ENCODE measurements around the gene BEND6.

GRCh38 chr6:57006101-57006500 is 51.2 kb downstream of the BEND6 start:
- TF ChIP-seq, protein P1, sequence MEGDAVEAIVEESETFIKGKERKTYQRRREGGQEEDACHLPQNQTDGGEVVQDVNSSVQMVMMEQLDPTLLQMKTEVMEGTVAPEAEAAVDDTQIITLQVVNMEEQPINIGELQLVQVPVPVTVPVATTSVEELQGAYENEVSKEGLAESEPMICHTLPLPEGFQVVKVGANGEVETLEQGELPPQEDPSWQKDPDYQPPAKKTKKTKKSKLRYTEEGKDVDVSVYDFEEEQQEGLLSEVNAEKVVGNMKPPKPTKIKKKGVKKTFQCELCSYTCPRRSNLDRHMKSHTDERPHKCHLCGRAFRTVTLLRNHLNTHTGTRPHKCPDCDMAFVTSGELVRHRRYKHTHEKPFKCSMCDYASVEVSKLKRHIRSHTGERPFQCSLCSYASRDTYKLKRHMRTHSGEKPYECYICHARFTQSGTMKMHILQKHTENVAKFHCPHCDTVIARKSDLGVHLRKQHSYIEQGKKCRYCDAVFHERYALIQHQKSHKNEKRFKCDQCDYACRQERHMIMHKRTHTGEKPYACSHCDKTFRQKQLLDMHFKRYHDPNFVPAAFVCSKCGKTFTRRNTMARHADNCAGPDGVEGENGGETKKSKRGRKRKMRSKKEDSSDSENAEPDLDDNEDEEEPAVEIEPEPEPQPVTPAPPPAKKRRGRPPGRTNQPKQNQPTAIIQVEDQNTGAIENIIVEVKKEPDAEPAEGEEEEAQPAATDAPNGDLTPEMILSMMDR (conservative IDR thresholded peaks at IDR 0.05; ENCODE audit: low read length), result no peak
- no peak for TF ChIP-seq EZH2phosphoT487 (IDR thresholded peaks at IDR 0.05; ENCODE audit: borderline replicate concordance, low read depth, low read length)

All from OCI-LY7 (cell line).